H1 (cell line): ENCODE results near the gene MYF5. TPM values are rescaled to one million over a fixed set of nuclear protein-coding genes. Genes with fewer than 3 reads are reported as not detected.

Source experiments
- CTCF ChIA-PET: fragments of 300-600 bp; sonication (Branson Sonifier 250); formaldehyde crosslinking; loops from one replicate; lab custom pipeline; 2021; ENCODE audit not compliant: partially characterized antibody; lab: Charles Lee
- POLR2A ChIA-PET: fragments of 300-600 bp; sonication (Branson Sonifier 250); formaldehyde crosslinking; loops from one replicate; lab custom pipeline; 2021; ENCODE audit warnings: inconsistent platforms; ENCODE audit not compliant: partially characterized antibody; lab: Charles Lee
- DNase-seq, 2 experiments: peaks; one replicate each; pipeline versions ENCODE4 v3.0.0 to v3.0.0-alpha.2; 2010 to 2022; ENCODE audit warnings: low spot score in 2 of 2, low read depth in 1 of 2, mixed read lengths in 1 of 2
- FAIRE-seq: peaks from 2 replicates; lab custom pipeline; 2011; peaks lifted over from hg19 to GRCh38; lab: Jason Lieb, UNC
- H2AFZ ChIP-seq: 2 replicates; pipeline ENCODE4 v1.8.1; 2012; ENCODE audit warnings: low read length, inconsistent platforms
- H2AK5ac ChIP-seq: 2 replicates; pipeline ENCODE4 v1.6.1; 2013; ENCODE audit warnings: low read depth, low read length
- H2BK120ac ChIP-seq: replicated peaks from 2 replicates; pipeline ENCODE3; 2013; ENCODE audit warnings: low read depth, low read length, inconsistent platforms
- H2BK12ac ChIP-seq: 2 replicates; pipeline ENCODE4 v1.6.1; 2013; ENCODE audit warnings: low read depth, low read length
- H2BK15ac ChIP-seq: 2 replicates; pipeline ENCODE4 v1.6.1; 2013; ENCODE audit warnings: low read length
- H2BK20ac ChIP-seq: 2 replicates; pipeline ENCODE4 v1.6.1; 2013; ENCODE audit warnings: low read length
- H2BK5ac ChIP-seq: 2 replicates; pipeline ENCODE4 v1.6.1; 2013; ENCODE audit warnings: low read depth, low read length
- H3K14ac ChIP-seq: 2 replicates; pipeline ENCODE4 v1.6.1; 2013; ENCODE audit warnings: inconsistent platforms; ENCODE audit not compliant: insufficient read length
- H3K18ac ChIP-seq: 2 replicates; pipeline ENCODE4 v1.6.1; 2013; ENCODE audit warnings: low read length; ENCODE audit errors: extremely low read depth
- H3K23ac ChIP-seq: 2 replicates; pipeline ENCODE4 v1.6.1; 2013; ENCODE audit warnings: inconsistent platforms; ENCODE audit not compliant: insufficient read length
- H3K23me2 ChIP-seq: 2 replicates; pipeline ENCODE4 v1.6.1; 2013; ENCODE audit warnings: low read depth, low read length
- H3K27ac ChIP-seq: 2 replicates; pipeline ENCODE4 v1.6.1; 2011; ENCODE audit warnings: low read depth, low read length, inconsistent platforms
- H3K27me3 ChIP-seq, 4 experiments: replicated peaks in 1 of 4; 1 replicate in 1 of 4; 2 replicates in 3 of 4; pipeline versions ENCODE4 v1.6.1 to v1.8.1; 2011 to 2013; ENCODE audit warnings: low read length in 3 of 4, mild to moderate bottlenecking in 3 of 4, inconsistent platforms in 2 of 4, mixed read lengths in 2 of 4, moderate library complexity in 1 of 4; ENCODE audit not compliant: control insufficient read depth in 3 of 4, insufficient read depth in 3 of 4; ENCODE audit errors: extremely low read depth in 1 of 4
- H3K36me3 ChIP-seq, 4 experiments: 2 replicates each; pipeline versions ENCODE4 v1.6.1 to v1.8.1; 2011 to 2013; ENCODE audit warnings: mild to moderate bottlenecking in 4 of 4, low read length in 3 of 4, moderate library complexity in 2 of 4, control low read depth in 1 of 4, inconsistent platforms in 1 of 4; ENCODE audit not compliant: insufficient read depth in 4 of 4, control insufficient read depth in 2 of 4
- H3K4ac ChIP-seq: replicated peaks from 2 replicates; pipeline ENCODE3; 2013; ENCODE audit warnings: low read length, low read depth, mixed read lengths, inconsistent platforms; ENCODE audit not compliant: insufficient read length
- H3K4me1 ChIP-seq, 4 experiments: replicated peaks in 1 of 4; 1 replicate in 1 of 4; 2 replicates in 3 of 4; pipeline versions ENCODE4 v1.6.1 to v1.8.1; 2011 to 2013; ENCODE audit warnings: low read length in 3 of 4, inconsistent platforms in 2 of 4, mixed read lengths in 1 of 4; ENCODE audit not compliant: insufficient read depth in 4 of 4, control insufficient read depth in 3 of 4
- H3K4me2 ChIP-seq, 2 experiments: 2 replicates each; pipeline versions ENCODE4 v1.6.1 to v1.8.1; 2011 to 2013; ENCODE audit warnings: low read depth in 2 of 2, low read length in 2 of 2, control low read depth in 1 of 2, inconsistent platforms in 1 of 2, mild to moderate bottlenecking in 1 of 2; ENCODE audit not compliant: insufficient read depth in 1 of 2
- H3K4me3 ChIP-seq, 4 experiments: fragments of 200-600, 300-600 bp in 1 of 4; sonication (generic), shearing (Covaris generic), sonication (Bioruptor Twin) in 1 of 4; 2 replicates each; pipeline versions ENCODE4 v1.5.1 to v1.8.1; 2011 to 2016; ENCODE audit warnings: low read length in 4 of 4, low read depth in 3 of 4, control low read depth in 2 of 4, inconsistent platforms in 2 of 4, mild to moderate bottlenecking in 2 of 4, mixed read lengths in 1 of 4, moderate library complexity in 1 of 4; ENCODE audit not compliant: insufficient read depth in 2 of 4; ENCODE audit errors: extremely low read depth in 1 of 4
- H3K56ac ChIP-seq: replicated peaks from 2 replicates; pipeline ENCODE3; 2013; ENCODE audit warnings: low read depth, mild to moderate bottlenecking, mixed read lengths, low read length, inconsistent platforms; ENCODE audit not compliant: insufficient read length
- H3K79me1 ChIP-seq: 2 replicates; pipeline ENCODE4 v1.6.1; 2013; ENCODE audit warnings: low read depth, low read length, control low read depth
- H3K79me2 ChIP-seq, 2 experiments: 2 replicates each; pipeline versions ENCODE4 v1.6.1 to v1.8.1; 2012 to 2013; ENCODE audit warnings: low read length in 2 of 2, mild to moderate bottlenecking in 2 of 2, inconsistent platforms in 1 of 2; ENCODE audit not compliant: insufficient read depth in 2 of 2, control insufficient read depth in 1 of 2
- H3K9ac ChIP-seq, 4 experiments: replicated peaks in 1 of 4; 1 replicate in 1 of 4; 2 replicates in 3 of 4; pipeline versions ENCODE4 v1.6.1 to v1.8.1; 2011 to 2013; ENCODE audit warnings: low read depth in 3 of 4, low read length in 3 of 4, control low read depth in 2 of 4, mild to moderate bottlenecking in 2 of 4, moderate library complexity in 2 of 4, inconsistent platforms in 1 of 4; ENCODE audit errors: extremely low read depth in 1 of 4
- H3K9me3 ChIP-seq, 2 experiments: 2 replicates each; pipeline versions ENCODE4 v1.6.1 to v1.8.1; 2012 to 2013; ENCODE audit warnings: mild to moderate bottlenecking in 2 of 2, moderate library complexity in 2 of 2, control low read depth in 1 of 2, inconsistent platforms in 1 of 2, low read depth in 1 of 2, low read length in 1 of 2, mixed read lengths in 1 of 2; ENCODE audit not compliant: insufficient read depth in 2 of 2
- H4K20me1 ChIP-seq, 2 experiments: replicated peaks in 1 of 2; 2 replicates each; pipeline versions ENCODE3 to v1.8.1; 2011 to 2013; ENCODE audit warnings: inconsistent platforms in 2 of 2, low read length in 2 of 2, mild to moderate bottlenecking in 1 of 2; ENCODE audit not compliant: insufficient read depth in 2 of 2, control insufficient read depth in 1 of 2
- H4K5ac ChIP-seq: 2 replicates; pipeline ENCODE4 v1.6.1; 2013; ENCODE audit warnings: low read length, low read depth, mixed read lengths, inconsistent platforms; ENCODE audit not compliant: insufficient read length
- H4K8ac ChIP-seq: 2 replicates; pipeline ENCODE4 v1.8.0; 2013; ENCODE audit warnings: mild to moderate bottlenecking, moderate library complexity, low read length, inconsistent platforms; ENCODE audit not compliant: insufficient read depth; ENCODE audit errors: extremely low read depth
- H4K91ac ChIP-seq: replicated peaks from 2 replicates; pipeline ENCODE3; 2013; ENCODE audit warnings: low read length, mixed read lengths, inconsistent platforms; ENCODE audit not compliant: insufficient read length
- ASH2L ChIP-seq: fragments of 200-600, 300-600 bp; sonication (generic); IDR thresholded peaks from one replicate; pipeline ENCODE4 v1.7.1; 2017; ENCODE audit warnings: low read length
- CEBPB ChIP-seq: IDR thresholded peaks from 2 replicates; pipeline ENCODE4 v1.6.1; 2012; ENCODE audit warnings: low read depth, low read length
- CHD2 ChIP-seq: IDR thresholded peaks from 2 replicates; pipeline ENCODE4 v1.6.1; 2012; ENCODE audit warnings: low read length, improper control_type of control experiment
- EZH2 ChIP-seq: fragments of 200-600 bp; sonication (generic); IDR thresholded peaks from 2 replicates; pipeline ENCODE4 v1.7.1; 2012; ENCODE audit warnings: low read depth, mild to moderate bottlenecking, moderate library complexity, low read length, inconsistent platforms; ENCODE audit not compliant: severe bottlenecking
- GABPA ChIP-seq: IDR thresholded peaks from 2 replicates; pipeline ENCODE4 v1.6.1; 2011; ENCODE audit warnings: mild to moderate bottlenecking, low read length, moderate library complexity, borderline replicate concordance; ENCODE audit not compliant: insufficient read depth
- GTF2F1 ChIP-seq: IDR thresholded peaks from 2 replicates; pipeline ENCODE4 v1.6.1; 2012; ENCODE audit warnings: low read depth, low read length, improper control_type of control experiment, borderline replicate concordance
- JUN ChIP-seq: IDR thresholded peaks from 2 replicates; pipeline ENCODE4 v1.6.1; 2011; ENCODE audit warnings: low read depth, mild to moderate bottlenecking, improper control_type of control experiment, low read length
- MAX ChIP-seq: IDR thresholded peaks from 2 replicates; pipeline ENCODE4 v1.6.1; 2012; ENCODE audit warnings: inconsistent platforms
- POLR2AphosphoS5 ChIP-seq: IDR thresholded peaks from 2 replicates; pipeline ENCODE4 v1.6.1; 2011; ENCODE audit warnings: low read depth, low read length
- RAD21 ChIP-seq, 2 experiments: IDR thresholded peaks in 1 of 2; conservative IDR thresholded peaks in 1 of 2; 2 replicates each; pipeline ENCODE4 v1.6.1; 2011; ENCODE audit warnings: low read depth in 2 of 2, low read length in 2 of 2, improper control_type of control experiment in 1 of 2, inconsistent platforms in 1 of 2, mild to moderate bottlenecking in 1 of 2, moderate library complexity in 1 of 2
- SIRT6 ChIP-seq: IDR thresholded peaks from one replicate; pipeline ENCODE4 v1.7.1; 2012; ENCODE audit warnings: low read length, inconsistent platforms
- SIX5 ChIP-seq: IDR thresholded peaks from 2 replicates; pipeline ENCODE4 v1.6.1; 2011; ENCODE audit warnings: mild to moderate bottlenecking, low read depth, low read length
- TAF1 ChIP-seq: IDR thresholded peaks from 2 replicates; pipeline ENCODE4 v1.6.1; 2011; ENCODE audit warnings: mild to moderate bottlenecking, low read depth, low read length
- YY1 ChIP-seq: IDR thresholded peaks from 2 replicates; pipeline ENCODE4 v1.6.1; 2011; ENCODE audit warnings: low read depth, mild to moderate bottlenecking, low read length
- ZNF274 ChIP-seq: IDR thresholded peaks from 2 replicates; pipeline ENCODE4 v1.7.0; 2012; ENCODE audit warnings: low read length, borderline replicate concordance; ENCODE audit errors: extremely low read depth
- WGBS, 2 experiments: shearing (Covaris generic) in 1 of 2; methylation state at CpG; one replicate each; pipeline versions ENCODE4 v1.1.6 to v1.1.7; 2013 to 2015; ENCODE audit warnings: low lambda C conversion rate in 2 of 2, mixed read lengths in 2 of 2, inconsistent platforms in 1 of 2, low coverage in 1 of 2, missing lambda C conversion rate in 1 of 2; ENCODE audit not compliant: insufficient replicate concordance in 2 of 2, insufficient coverage in 1 of 2, insufficient read length in 1 of 2; ENCODE audit errors: extremely low coverage in 1 of 2, missing lambda C conversion rate in 1 of 2; 5-methylcytosine and 5-hydroxymethylcytosine counted together
- polyA plus RNA-seq, 7 experiments: library from polyadenylated mRNA; depleted of rRNA in 3 of 7; stranded (reverse) in 5 of 7; unstranded in 2 of 7; fragments of >200 nt in 5 of 7; fragments of 200-250 nt in 2 of 7; gene quantifications; 1 replicate in 5 of 7; 2 replicates in 1 of 7; 4 replicates in 1 of 7; pipeline versions ENCODE4 v1.2.1 to v1.2.3, GENCODE V29; 2011 to 2013; ENCODE audit warnings: missing spikeins in 2 of 7, mixed read lengths in 2 of 7
- total RNA-seq: library from RNA; stranded (reverse); fragmentation: NEBNext Ultra II Directional; extraction: Animal tissue kit (Norgen Biotek cat#: 25700); gene quantifications from 2 replicates; pipeline ENCODE4 v1.2.1, GENCODE V29; 2021

MYF5 gene
- total and polyA plus RNA-seq, 2 of the 8 experiments (the other 6 are each of a cell fraction or from before 2014, with no cell fraction given), result 0.09 TPM; not detected in 1

GRCh38 chr12:80708975-80709328 is 7.8 kb upstream of the MYF5 start:
- CTCF ChIA-PET, result no interaction called here
- WGBS, 2 experiments, result 15% methylated on average over 10 of the region's 10 CpGs; no CpG with 5 or more reads in 1 of the 2 experiments
- TF ChIP-seq POLR2AphosphoS5 (no peak), YY1 (no peak), CEBPB (peak; percentile 96), JUN (no peak), TAF1 (no peak), SIRT6 (no peak), GABPA (no peak), ZNF274 (no peak), GTF2F1 (no peak), CHD2 (no peak), ASH2L (no peak), SIX5 (no peak), RAD21 (IDR thresholded peaks at IDR 0.05 in 1 of 2, conservative IDR thresholded peaks at IDR 0.05 in 1 of 2; ENCODE audit: low read depth in 2 of 2, low read length in 2 of 2) (no peak), MAX (no peak), EZH2 (no peak)

More at GRCh38 chr12:80708975-80709328, 7.8 kb upstream of the MYF5 start:
- no peaks in the 10 kb centered on the region for H3K79me1 ChIP-seq
- FAIRE-seq (peak; percentile 87), DNase-seq (no peak)
- no peak overlapping the region for H2BK5ac ChIP-seq
- H4K91ac ChIP-seq, result no peak overlapping the region
- no peak overlapping the region for H2BK12ac ChIP-seq
- H3K4me3 ChIP-seq, result peak overlapping the region; percentile 42 to 54 (median 49)
- H2BK20ac ChIP-seq, result no peak overlapping the region; the same call in 1 of the 2 replicates
- 0 out of 2 replicates have a peak overlapping the region, but pooled peaks have one; percentile 28 for H3K18ac ChIP-seq
- peaks cover 0 to 2% of the 10 kb centered on the region in 2 experiments for H4K20me1 ChIP-seq
- peaks cover 11% of the 10 kb centered on the region for H3K23me2 ChIP-seq
- no peaks in the 10 kb centered on the region for H3K79me2 ChIP-seq
- H4K5ac ChIP-seq, result no peak overlapping the region
- peak overlapping the region; percentile 96 to 97 for H3K4me2 ChIP-seq
- no peak overlapping the region for H3K9ac ChIP-seq
- no peak overlapping the region for H2BK15ac ChIP-seq
- H3K4ac ChIP-seq, result no peak overlapping the region
- H3K27me3 ChIP-seq, result peaks cover 32 to 62% (median 60%) of the 10 kb centered on the region in 4 experiments
- H3K56ac ChIP-seq, result no peak overlapping the region
- no peak overlapping the region for H2BK120ac ChIP-seq
- H3K36me3 ChIP-seq, result no peaks in the 10 kb centered on the region
- peaks cover 7 to 23% (median 15%) of the 10 kb centered on the region in 4 experiments for H3K4me1 ChIP-seq
- no peak overlapping the region for H2AK5ac ChIP-seq
- H3K27ac ChIP-seq, result no peak overlapping the region
- H3K23ac ChIP-seq, result no peak overlapping the region
- no peaks in the 10 kb centered on the region for H3K9me3 ChIP-seq
- no peak overlapping the region for H3K14ac ChIP-seq
- H4K8ac ChIP-seq, result peak overlapping the region; percentile 41; the same call in 1 of the 2 replicates
- POLR2A ChIA-PET, result interaction anchor here (1.2 kb wide), 1 partner anchor 25 kb away, joined by 5 read pairs; no protein-coding TSS in a partner anchor
- no peak overlapping the region for H2AFZ ChIP-seq
